Putamen (tissue), 1 donor: ENCODE measurements around the gene ARHGDIB.

Experiments used
- DNase-seq: peaks from one replicate; pipeline ENCODE4 v3.0.0-alpha.2; 2016; ENCODE audit warnings: low spot score

ARHGDIB gene

DNA sequence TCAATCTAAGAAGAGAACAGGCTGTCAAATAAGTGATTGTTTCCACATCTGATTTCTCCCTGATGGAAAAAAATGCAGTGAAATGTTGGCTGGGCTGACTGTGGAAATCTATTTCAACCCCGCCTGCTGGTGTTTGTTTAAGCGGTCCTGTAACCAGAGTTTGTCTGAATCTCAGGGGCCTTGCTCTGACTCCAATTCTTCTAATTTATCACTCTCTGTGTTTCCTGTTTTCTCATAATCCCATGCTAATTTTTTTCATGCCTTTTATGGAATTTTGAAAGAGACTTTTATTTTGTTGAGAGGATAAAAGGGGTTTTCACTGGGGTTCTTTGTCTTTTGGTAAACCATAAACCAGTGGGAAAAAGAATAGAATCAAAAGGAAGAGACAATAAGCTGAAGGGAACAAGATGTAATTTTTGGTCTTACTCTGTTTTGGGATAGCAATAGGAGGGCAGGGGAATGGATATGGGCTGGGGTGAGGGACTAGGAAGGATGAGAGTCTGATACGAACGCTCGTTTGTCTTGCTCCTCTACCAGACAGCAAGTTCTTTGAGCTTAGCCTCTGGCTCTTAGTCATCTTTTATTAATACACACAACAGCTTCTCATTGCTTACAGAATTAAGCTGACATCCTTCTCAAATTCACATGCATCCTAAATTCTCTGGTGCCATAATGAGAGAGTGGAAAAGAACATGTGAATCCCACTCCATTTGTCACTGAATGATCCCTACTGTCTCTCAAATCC lies 67.7 kb downstream of the ARHGDIB start:
- no peak for DNase-seq

DNA sequence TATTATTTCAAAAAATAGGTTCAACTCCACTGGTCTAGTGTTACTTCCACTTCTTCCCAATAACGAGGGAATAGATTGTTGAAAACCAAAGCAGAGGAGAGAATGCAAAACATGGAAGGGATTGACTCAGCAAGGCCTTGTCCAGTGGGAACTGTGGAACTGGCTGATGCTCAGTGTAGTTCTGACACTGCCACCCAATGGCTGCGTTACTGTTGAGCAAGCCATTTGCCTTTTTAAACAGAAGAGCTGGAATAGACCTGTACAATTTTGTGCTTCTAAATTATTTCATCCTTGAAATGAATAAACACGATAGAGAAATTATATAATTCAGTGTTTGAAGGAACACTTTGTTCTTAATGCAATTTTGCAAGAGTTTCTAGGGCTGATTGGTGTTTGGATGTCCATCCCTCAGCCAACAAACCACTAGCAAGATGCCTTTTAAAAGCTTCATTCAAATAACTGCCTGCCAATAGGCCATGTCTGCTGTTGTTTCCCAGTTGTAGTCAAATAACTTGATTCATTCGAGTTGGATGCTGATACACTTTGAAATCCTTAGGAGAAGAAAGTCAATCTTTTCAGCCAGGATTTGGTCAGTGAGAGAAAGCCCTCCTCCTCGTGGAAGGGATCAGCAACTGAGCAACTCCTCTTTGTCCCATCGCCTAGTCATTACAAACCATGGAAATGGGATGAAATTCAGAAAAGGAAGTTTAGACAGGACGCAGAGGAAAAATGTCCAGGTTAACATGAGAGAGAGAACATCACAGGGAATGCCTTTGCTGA lies 68.5 kb downstream of the ARHGDIB start:
- DNase-seq: peak; percentile 21
